DMS153 (cell line): Measurements from ENCODE around the gene PTPRT.

Experiments
- DNase-seq: peaks from one replicate; lab custom pipeline; 2025; lab: John Stamatoyannopoulos, UW

Gene PTPRT

GRCh38 chr20:42611889-42612837 lies 577.5 kb downstream of the PTPRT start:
- no peak for DNase-seq

DNA sequence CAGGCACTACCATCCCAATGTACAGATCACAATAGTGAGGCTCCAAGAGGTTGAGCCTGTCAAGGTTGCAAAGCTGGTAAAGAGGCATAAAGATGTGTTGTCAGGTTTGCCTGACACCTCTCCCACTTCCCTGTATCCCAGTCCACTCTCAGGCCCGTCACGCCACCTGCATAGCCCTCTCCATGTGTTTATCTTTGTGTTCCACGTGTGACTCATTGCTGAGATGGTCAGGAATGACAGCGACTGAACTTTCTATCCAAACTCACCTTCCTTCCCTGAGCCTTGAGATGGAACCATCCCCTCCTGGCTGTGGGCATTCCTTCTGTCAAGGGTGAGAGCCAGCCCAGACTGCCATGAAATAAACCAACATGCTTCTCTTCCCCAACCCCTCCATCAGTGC lies 578.3 kb downstream of the PTPRT start:
- no peak for DNase-seq

- DNase-seq = no peak
Observed at GRCh38 chr20:42610070-42610469, 579.6 kb downstream of the PTPRT start.

DNA sequence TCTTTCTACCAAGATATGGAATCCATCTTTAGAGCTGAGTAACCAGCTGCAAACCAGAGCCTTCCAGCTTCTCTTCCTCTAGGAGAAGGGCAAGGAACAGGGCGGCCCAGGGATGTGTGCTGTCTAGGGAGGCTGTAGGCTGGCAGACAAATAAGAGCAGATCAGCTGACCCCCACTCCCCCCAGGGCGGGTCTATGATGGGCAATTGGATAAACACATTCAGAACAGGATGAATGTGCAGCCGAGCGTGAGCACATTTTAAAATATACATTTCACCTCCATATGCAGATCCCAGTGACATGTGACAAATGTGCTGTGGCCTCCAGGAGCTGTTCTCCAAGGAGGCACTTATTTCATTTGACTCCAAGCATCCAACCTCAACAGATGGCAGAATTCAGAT lies 580.1 kb downstream of the PTPRT start:
- DNase-seq = no peak

- DNase-seq = no peak
Observed at GRCh38 chr20:42604998-42605956, 584.4 kb downstream of the PTPRT start.

- DNase-seq = no peak
Observed at GRCh38 chr20:42603655-42604054, 586.1 kb downstream of the PTPRT start.

GRCh38 chr20:42598581-42598980 lies 591.1 kb downstream of the PTPRT start:
- DNase-seq = no peak

- no peak for DNase-seq
Observed at GRCh38 chr20:42595625-42596024, 594.1 kb downstream of the PTPRT start.

GRCh38 chr20:42594659-42595058 lies 595.0 kb downstream of the PTPRT start:
- no peak for DNase-seq

GRCh38 chr20:42594011-42594410 lies 595.7 kb downstream of the PTPRT start:
- DNase-seq = no peak

- no peak for DNase-seq
Observed at GRCh38 chr20:42589976-42590639, 599.6 kb downstream of the PTPRT start.

GRCh38 chr20:42588847-42589246 lies 600.9 kb downstream of the PTPRT start:
- no peak for DNase-seq

DNA sequence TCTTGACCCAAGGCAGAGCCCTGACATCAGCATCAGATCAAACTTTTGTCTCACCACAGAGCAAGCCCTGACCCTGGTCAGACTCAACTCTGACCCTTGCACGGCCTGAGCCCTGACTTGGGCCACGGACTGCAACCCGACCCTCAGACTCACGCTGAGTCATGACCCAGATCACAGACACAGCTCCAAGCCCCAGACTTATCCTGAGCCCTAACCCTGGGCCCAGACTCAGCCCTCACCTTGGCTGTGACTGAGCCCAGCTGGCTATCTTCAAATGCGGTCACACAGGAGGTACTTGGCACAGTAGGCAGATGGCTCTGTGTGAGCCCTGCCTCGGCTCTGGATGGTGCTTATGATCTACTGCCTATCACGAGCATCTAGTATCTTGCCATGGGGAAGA lies 602.3 kb downstream of the PTPRT start:
- DNase-seq = no peak

- no peak for DNase-seq
Observed at GRCh38 chr20:42581311-42581710, 608.4 kb downstream of the PTPRT start.

GRCh38 chr20:42576167-42576566 lies 613.5 kb downstream of the PTPRT start:
- no peak for DNase-seq

GRCh38 chr20:42572320-42573016 lies 617.2 kb downstream of the PTPRT start:
- DNase-seq = no peak

GRCh38 chr20:42567409-42567808 lies 622.3 kb downstream of the PTPRT start:
- DNase-seq = no peak

GRCh38 chr20:42565235-42565995 lies 624.3 kb downstream of the PTPRT start:
- no peak for DNase-seq

DNA sequence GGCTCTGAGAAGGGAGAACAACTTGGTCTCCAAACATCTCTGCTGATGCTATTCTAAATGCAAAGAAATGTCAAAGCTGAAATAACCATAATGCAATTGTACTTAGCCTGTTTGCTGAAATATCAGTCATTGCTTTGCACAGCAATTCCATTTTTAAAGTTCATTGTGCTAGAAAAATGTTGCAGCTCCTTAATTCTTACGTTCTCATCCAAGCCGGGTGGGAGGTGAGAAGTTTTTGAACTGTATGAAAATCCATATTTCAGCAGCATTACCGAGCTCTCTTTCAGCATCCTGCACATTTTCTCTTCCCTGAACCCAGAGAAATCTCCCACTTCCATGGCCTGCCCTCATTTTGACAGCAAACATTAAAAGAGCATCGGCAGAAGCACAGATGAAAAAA lies 630.0 kb downstream of the PTPRT start:
- no peak for DNase-seq

DNA sequence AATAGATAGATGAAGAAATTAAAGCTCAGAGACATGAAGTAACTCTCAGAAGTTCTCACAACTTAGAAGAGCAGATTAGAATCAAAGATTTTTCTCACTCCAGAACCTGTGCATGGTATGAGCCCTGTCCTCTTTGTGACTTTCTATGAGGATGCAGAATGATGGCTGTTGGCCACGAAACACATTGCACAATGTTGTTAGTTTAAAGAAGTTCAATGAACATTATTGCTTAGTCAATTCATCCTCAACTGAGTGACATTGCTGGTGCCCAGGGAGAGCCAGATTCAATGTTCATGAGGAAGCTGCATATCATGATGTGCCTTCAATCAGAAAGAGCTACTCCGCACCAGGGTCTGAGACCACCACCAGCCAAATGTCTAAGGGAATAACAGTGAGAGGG lies 633.1 kb downstream of the PTPRT start:
- DNase-seq = no peak

DNA sequence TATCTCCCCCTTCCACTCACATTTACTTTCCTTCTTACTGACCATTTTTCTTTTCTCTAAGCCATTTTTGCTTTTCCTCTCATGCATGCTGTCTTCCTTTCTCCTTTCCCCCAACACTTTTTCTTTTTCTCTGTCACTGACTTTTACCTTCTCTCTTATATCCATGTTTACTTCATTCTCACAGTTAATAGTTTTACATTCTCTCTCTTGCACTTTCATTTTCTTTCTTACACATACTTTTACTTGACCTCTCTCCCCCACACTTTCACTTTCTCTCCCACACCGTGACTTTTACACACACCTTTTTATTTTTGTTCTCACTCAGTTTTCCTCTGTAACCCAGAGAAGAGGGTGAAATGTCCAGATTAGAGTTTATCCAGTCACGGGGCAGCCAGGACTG lies 636.3 kb downstream of the PTPRT start:
- no peak for DNase-seq
